Epidermal melanocyte (primary cell): Measurements from ENCODE around the gene BHLHA9.
"Not testable (repeated sequence)": the region's sequence is repeated elsewhere in the genome, so short reads cannot be mapped to it uniquely, and the experiment has no call there.

Experiments
- DNase-seq: peaks from one replicate; pipeline ENCODE4 v3.0.0; 2011; ENCODE audit warnings: low spot score; ENCODE audit not compliant: insufficient read length

BHLHA9 gene

GRCh38 chr17:1300371-1300905 is 30.2 kb downstream of the BHLHA9 start:
- DNase-seq = no peak

- no peak for DNase-seq
Measured at GRCh38 chr17:1301546-1301945, 31.3 kb downstream of the BHLHA9 start.

GRCh38 chr17:1302761-1303160 is 32.5 kb downstream of the BHLHA9 start:
- DNase-seq = no peak

GRCh38 chr17:1304522-1304921 is 34.3 kb downstream of the BHLHA9 start:
- no peak for DNase-seq

- DNase-seq = no peak
Measured at GRCh38 chr17:1304962-1305563, 34.8 kb downstream of the BHLHA9 start.

GRCh38 chr17:1307829-1308228 is 37.6 kb downstream of the BHLHA9 start:
- DNase-seq = not testable (repeated sequence)

- DNase-seq = no peak
Measured at GRCh38 chr17:1312261-1312870, 42.1 kb downstream of the BHLHA9 start.

- no peak for DNase-seq
Measured at GRCh38 chr17:1313270-1314005, 43.2 kb downstream of the BHLHA9 start.

- no peak for DNase-seq
Measured at GRCh38 chr17:1315409-1315808, 45.2 kb downstream of the BHLHA9 start.

GRCh38 chr17:1315891-1316403 is 45.7 kb downstream of the BHLHA9 start:
- DNase-seq = no peak
